Stimulated activated CD8-positive, alpha-beta memory T cell treated with anti-CD3 and anti-CD28 coated beads, Interleukin-7, amount 100 ng/mL, for 1 hour (primary cell): ENCODE measurements around the gene NXN.
"Not testable (repeated sequence)": the region's sequence is repeated elsewhere in the genome, so short reads cannot be mapped to it uniquely, and the experiment has no call there.

Experiments
- DNase-seq, 2 donors: peaks; one replicate each; pipeline ENCODE4 v3.0.0-alpha.2; 2020; ENCODE audit warnings: low read depth in 2 of 2

Gene NXN

DNA sequence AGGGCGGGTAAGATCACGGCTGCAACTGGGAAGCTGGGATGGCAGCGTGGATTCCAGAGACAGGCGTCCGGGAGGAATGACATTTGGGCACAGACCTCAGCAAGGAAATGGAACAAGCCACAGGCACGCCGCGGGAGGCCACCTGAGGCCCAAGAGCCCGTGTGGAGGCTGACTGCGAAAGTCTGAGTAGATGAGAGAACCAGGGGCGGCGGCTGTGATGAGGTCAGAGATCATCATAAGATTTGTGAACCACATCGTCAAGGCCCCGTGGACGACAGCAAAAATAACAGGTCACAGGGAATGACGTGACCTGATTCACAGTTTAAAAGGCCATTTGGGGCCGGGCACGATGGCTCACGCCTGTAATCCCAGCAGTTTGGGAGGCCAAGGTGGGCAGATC lies 149.2 kb downstream of the NXN start:
- no peak for DNase-seq

DNA sequence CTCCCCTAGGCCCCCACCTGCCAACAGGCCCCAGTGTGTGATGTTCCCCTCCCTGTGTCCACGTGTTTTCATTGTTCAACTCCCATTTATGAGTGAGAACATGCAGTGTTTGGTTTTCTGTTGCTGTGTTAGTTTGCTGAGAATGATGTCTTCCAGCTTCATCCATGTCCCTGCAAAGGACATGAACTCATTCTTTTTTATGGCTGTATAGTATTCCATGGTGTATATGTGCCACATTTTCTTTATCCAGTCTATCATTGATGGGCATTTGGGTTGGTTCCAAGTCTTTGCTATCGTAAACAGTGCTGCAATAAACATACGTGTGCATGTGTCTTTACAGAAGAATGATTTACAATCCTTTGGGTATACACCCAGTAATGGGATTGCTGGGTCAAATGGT lies 150.0 kb downstream of the NXN start:
- DNase-seq: not testable (repeated sequence)

DNA sequence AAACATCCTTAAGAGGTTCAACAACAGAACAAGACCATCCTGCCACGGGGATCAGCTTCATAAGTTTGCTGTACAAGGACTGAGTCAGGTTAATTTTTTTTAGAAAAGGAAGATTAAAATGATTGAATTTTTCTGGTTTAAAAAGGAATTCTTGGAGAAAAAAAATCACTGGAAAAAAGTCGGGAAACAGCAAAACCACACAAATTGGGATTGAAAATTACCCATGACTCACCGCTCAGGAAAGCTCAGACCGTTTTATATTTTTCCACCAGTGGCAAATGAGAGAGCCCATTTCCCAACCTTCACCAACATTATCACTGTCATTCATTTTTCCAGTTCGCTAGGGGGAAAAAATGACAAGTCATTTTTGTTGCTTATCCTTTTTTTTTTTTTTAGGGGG lies 150.8 kb downstream of the NXN start:
- no peak for DNase-seq

GRCh38 chr17:826778-827177 lies 152.8 kb downstream of the NXN start:
- DNase-seq: no peak

DNA sequence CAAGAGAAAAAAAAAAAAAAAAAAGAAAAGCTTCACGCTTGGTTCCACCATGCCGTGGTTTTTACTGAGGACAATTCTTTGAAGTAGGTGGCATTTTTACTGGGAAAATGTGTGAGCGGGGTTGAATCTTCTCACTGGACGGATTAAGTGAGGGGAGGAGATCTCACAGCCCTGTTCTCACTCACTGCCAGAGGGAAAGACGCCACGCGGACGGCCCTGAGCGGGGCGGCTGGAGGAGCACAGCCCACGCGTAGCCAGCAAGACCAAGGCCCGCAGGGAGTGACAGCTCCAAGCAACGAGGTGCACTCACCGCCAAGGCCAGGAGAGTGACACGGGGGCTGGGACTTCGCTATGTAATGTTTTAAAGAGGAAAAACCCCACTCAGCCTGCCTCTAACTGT lies 154.4 kb downstream of the NXN start:
- no peak for DNase-seq

- DNase-seq: no peak
Measured at GRCh38 chr17:824378-824777, 155.2 kb downstream of the NXN start.

DNA sequence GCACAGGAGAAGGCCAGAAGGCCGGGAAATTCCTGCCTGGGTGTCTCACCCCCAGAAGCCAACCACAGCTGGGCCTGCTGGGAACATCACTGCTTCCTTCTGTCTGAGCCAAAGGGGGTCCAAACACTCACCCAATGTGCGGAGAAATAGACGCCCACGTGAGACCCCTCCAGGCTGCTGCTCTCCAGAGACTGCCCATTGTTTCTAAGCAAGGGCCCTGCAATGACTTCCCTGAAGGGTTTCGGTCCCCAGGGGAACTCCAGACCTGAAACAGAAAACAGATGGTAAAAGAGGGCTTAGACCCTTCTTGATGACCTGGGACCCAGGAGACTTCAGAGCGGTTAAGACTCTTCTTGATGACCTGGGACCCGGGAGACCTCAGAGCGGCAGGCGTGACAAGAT lies 156.1 kb downstream of the NXN start:
- no peak for DNase-seq

DNA sequence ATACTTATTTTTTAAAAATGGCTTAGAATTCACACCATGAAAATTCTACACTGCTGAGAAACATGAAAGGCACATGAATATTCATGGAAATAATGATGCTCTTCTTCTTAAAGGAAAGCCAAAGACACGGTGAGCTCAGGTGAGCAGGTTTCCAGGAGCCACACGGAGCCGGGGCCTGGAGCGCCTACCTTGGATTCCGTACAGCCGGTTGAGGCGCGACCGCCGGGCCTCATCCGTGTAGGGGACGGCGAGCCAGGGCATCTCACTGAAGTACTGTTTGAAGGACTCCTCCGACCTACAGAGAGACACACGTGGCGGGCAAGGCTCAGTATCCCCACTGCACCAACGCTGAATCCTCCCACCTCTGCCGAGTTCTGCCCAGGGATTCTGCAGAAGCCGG lies 160.3 kb downstream of the NXN start:
- DNase-seq: no peak

- DNase-seq: no peak
Measured at GRCh38 chr17:814371-814770, 165.2 kb downstream of the NXN start.

GRCh38 chr17:812638-813204 lies 166.9 kb downstream of the NXN start:
- no peak for DNase-seq

DNA sequence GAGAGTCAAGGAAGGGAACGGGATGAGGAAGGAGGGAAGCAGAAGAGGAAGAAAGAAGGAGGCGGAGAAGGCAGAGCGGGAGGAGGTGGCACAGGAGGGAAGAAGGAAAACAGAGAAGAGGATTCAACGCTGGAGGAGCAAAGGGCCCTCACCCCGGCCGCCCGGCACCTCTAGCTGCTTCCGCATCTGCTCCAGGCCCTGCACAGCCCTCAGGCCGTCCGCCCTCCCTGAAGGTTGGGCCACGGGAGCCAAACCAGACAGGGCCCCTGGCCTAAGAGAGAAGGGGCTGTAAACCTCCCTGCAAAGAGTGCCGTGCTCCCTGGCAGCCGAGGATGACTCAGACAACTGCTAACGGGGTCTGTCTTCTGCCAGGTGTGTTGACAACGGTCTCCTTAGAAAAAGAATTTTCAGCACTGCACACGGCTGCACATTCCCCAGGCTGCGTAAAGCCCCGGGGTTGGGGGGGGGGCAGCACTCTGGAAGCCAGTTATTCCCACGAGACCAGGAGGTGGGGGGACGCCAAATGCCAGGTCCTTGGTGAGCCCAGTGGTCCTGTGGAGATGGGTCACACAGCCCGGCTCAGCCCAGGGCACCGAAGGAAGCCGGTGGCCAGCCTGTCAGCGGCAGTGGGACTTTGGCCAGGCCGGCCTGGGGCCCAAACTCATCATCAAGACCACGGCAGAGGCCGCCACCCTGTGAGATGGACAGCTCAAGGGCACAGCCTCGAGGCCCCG lies 168.4 kb downstream of the NXN start:
- DNase-seq: no peak

DNA sequence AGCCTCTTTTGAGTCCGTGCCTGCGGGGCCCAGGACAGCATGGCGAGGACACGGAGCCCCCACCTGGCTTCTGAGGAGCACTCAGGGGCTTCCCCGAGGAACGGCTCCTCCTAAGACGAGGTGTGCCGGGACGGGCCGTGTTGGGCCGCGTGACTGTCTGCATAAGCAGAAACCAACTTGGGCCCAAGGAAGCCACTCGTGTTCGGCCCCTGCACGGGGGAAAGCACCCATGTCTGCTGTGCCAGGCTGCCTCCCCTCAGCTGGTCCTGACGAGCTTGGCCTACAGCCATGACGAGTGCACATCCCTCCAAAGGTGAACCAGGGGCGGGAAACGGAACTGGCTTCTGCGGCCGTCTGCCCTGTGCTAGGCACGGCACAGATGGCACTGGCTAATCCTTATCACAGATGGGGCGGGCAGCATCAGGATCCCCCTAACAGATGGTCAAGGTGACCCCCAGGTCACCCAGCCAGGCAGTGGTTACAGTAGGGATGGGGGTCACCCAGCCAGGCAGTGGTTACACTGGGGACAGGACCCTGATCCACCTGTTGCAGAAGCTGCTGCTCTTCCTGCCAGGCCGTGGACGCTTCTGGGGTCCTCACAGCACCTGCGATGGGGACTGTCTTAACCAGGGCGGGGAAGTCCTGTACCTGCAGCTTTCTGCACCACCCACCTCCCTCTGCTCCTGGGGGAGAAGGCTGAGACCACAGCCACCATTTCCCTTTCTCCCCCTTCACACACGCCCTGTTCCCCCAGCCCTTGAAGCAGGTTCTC lies 171.9 kb downstream of the NXN start:
- DNase-seq: no peak

DNA sequence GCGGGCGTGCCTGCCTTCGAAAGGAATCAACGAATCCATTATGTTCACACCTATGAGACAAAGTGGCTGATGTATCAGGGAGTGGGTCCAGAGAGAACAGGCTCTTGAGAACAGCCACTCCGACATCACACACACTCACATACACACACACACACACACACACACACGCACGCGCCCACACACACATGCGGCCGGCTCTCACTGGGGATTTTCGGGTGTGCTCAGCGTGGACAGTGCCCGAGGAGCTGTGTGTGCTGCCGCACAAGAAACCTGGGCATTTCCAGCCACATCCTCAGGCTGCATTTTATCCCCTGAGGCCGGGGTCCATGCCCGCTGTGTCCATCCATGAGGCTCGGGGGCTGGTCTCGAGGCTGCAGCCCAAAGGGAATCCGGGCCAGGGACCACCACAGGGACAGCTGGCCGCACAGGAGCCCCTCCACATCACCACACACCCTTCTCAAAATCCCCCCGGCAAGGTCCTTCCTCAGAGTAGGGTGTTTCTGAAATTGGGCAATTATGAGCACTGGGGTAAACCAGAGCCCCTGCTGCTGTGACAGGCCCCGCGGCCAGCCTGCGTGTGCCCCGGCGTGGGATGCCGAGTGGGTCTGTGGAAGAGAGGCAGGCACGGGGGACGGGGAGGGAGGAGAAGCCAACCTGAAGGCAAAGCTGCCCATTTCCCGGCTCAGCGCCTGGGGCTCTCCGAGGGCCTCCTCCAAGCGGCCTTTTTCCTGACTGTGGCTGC lies 172.6 kb downstream of the NXN start:
- DNase-seq: no peak

GRCh38 chr17:806346-806745 lies 173.2 kb downstream of the NXN start:
- no peak for DNase-seq

DNA sequence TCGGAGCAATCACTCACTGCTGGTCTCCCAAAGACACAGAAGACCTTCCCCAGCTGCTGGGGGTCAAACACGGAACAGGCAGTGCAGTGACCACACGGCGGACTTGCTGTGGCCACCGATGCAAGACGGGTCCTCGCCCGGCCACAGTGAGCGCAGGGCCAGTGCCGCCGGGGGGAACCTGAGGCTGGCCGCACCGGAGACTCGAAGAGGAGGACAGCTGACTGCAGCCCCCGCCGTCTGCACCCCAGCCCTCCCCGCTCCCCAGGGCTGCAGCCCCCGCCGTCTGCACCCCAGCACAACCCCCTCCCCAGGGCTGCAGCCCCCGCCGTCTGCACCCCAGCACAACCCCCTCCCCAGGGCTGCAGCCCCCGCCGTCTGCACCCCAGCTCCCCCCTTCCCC lies 173.7 kb downstream of the NXN start:
- not testable (repeated sequence) for DNase-seq

DNA sequence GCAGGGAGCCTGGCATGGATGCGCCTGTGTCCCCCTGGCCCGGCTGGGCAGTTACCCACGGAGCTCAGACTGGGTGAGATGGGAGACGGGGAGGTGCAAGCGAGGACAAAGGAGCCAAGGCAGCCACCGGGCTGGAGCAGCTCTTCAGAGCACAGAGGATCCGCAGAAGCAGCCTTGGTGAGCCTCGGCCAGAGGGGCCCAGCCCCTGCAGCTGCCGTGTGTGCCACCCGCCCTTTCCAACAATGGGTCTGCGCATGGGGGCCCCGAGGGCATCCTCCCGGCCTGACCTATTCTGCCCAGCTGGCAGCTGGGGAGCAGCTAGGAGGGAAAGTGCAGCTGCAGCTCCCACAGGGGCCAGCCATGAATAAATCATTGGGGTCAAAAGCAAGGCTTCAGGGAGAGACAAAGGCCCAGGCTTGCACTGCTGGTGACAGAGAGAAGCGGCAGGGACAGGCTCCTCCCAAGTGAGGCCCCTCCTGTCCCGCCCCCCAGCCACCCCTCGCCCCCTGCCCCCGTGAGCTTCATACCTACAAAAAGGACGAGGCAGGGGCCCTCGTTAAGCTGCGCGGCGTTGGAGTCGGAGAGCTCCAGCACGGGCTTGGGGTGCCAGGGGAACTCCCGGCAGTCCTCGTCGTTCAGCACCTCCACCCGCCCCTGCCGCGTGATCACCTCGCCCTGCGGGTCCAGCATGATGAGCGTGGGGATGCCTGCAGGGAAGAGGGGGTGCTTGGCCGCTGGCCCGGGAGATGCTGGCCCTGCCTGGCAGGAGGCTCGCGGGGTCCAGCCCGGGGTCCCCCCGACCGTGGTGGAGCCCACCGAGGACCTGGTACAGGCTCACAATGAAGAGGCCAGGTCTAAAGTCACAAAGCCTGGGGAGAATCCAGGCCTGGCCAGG lies 174.8 kb downstream of the NXN start:
- no peak for DNase-seq

- no peak for DNase-seq
Measured at GRCh38 chr17:802901-803881, 176.4 kb downstream of the NXN start.

DNA sequence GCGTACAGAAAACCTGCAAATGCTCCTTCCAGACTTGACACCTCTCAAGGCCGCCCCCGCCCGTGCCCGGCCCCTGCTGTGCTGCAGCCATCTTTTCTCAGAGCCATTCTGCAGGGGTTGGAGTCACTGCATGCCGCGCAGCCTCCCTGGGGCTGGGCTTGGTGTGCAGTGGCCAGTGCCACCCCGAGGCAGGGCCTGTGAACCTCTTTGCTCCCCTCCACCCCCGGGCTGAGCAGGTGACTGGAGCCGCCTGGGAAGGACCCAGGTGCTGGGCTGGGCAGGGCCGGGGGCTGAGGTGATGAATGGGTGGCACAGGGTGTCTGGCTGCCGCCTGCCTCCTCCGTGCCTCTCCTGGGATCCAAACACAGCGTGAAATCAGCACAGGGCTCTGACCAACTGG lies 177.1 kb downstream of the NXN start:
- DNase-seq: no peak

DNA sequence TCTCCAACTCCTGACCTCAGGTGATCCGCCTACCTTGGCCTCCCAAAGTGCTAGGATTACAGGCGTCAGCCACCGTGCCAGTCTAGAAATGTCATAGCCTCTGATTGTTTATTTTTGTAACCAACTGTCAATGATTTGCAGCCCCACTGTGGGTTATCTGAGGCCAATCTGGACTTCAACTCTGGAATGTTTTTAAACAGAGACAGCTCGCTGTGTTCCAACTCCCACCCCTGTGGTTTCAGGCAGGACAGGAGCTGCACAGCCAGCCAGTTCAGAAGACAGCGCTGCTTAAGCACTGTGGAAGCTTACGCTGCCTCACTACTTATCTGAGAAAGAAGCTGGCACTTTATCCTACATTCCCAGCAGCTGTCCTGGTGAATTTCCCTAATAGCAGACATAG lies 177.9 kb downstream of the NXN start:
- DNase-seq: no peak
